ENCODE data around the gene ANKMY2. TPM values are rescaled to one million over a fixed set of nuclear protein-coding genes. Genes with fewer than 3 reads are reported as not detected.

The ANKMY2 gene
- total RNA-seq, 4 donors from 2014 or later: 5.2 to 16.2 (median 9.4) TPM

- no peak overlapping the region for H3K4me3 ChIP-seq
- no peaks in the 10 kb centered on the region for H3K36me3 ChIP-seq
- 60% methylated on average over 4 of the region's 4 CpGs for WGBS
- H3K27ac ChIP-seq: no peak overlapping the region
- TF ChIP-seq CTCF (IDR thresholded peaks at IDR 0.05) (no peak), POLR2A (IDR thresholded peaks at IDR 0.05) (no peak), POLR2AphosphoS5 (IDR thresholded peaks at IDR 0.05) (no peak), EP300 (IDR thresholded peaks at IDR 0.05) (no peak)
- no peak for DNase-seq (ENCODE audit: low spot score in 2 of 2)
- H3K27me3 ChIP-seq: no peaks in the 10 kb centered on the region
- H3K9me3 ChIP-seq: no peaks in the 10 kb centered on the region
- H3K4me1 ChIP-seq: no peaks in the 10 kb centered on the region
Observed at GRCh38 chr7:16571941-16572340, 73.6 kb downstream of the ANKMY2 start.

GRCh38 chr7:16564909-16565426 lies 80.6 kb downstream of the ANKMY2 start:
- Histone ChIP-seq H3K27me3 (no peaks in the 10 kb centered on the region), H3K9me3 (no peaks in the 10 kb centered on the region), H3K36me3 (no peaks in the 10 kb centered on the region), H3K27ac (no peak overlapping the region), H3K4me3 (no peak overlapping the region), H3K4me1 (peaks cover 3% of the 10 kb centered on the region)
- DNase-seq (ENCODE audit: low spot score in 2 of 2): no peak
- WGBS: 29% methylated on average over 13 of the region's 13 CpGs
- TF ChIP-seq POLR2AphosphoS5 (IDR thresholded peaks at IDR 0.05): no peak
- no peak for TF ChIP-seq POLR2A (IDR thresholded peaks at IDR 0.05)
- peak; percentile 35 to 65 for TF ChIP-seq CTCF (IDR thresholded peaks at IDR 0.05)
- no peak for TF ChIP-seq EP300 (IDR thresholded peaks at IDR 0.05)

GRCh38 chr7:16564023-16564380 lies 81.6 kb downstream of the ANKMY2 start:
- Histone ChIP-seq H3K27ac (no peak overlapping the region), H3K36me3 (no peaks in the 10 kb centered on the region), H3K4me3 (no peak overlapping the region), H3K9me3 (no peaks in the 10 kb centered on the region), H3K4me1 (peaks cover 3% of the 10 kb centered on the region), H3K27me3 (no peaks in the 10 kb centered on the region)
- DNase-seq (ENCODE audit: low spot score in 2 of 2): no peak
- no peak for TF ChIP-seq CTCF (IDR thresholded peaks at IDR 0.05)
- no peak for TF ChIP-seq POLR2A (IDR thresholded peaks at IDR 0.05)
- TF ChIP-seq EP300 (IDR thresholded peaks at IDR 0.05): no peak
- no peak for TF ChIP-seq POLR2AphosphoS5 (IDR thresholded peaks at IDR 0.05)
- WGBS: 88% methylated on average over 4 of the region's 4 CpGs

GRCh38 chr7:16563281-16564022 lies 82.1 kb downstream of the ANKMY2 start:
- Histone ChIP-seq H3K27ac (no peak overlapping the region), H3K36me3 (no peaks in the 10 kb centered on the region), H3K4me3 (no peak overlapping the region), H3K9me3 (no peaks in the 10 kb centered on the region), H3K27me3 (no peaks in the 10 kb centered on the region), H3K4me1 (peaks cover 3% of the 10 kb centered on the region)
- WGBS: 54% methylated on average over 5 of the region's 5 CpGs
- DNase-seq (ENCODE audit: low spot score in 2 of 2): no peak
- no peak for TF ChIP-seq POLR2AphosphoS5 (IDR thresholded peaks at IDR 0.05)
- TF ChIP-seq EP300 (IDR thresholded peaks at IDR 0.05): no peak
- no peak for TF ChIP-seq POLR2A (IDR thresholded peaks at IDR 0.05)
- no peak for TF ChIP-seq CTCF (IDR thresholded peaks at IDR 0.05)

- no peaks in the 10 kb centered on the region for H3K9me3 ChIP-seq
- WGBS: 89% methylated on average over 9 of the region's 9 CpGs
- DNase-seq (ENCODE audit: low spot score in 2 of 2): no peak
- H3K36me3 ChIP-seq: no peaks in the 10 kb centered on the region
- H3K4me1 ChIP-seq: peaks cover 3% of the 10 kb centered on the region
- no peak overlapping the region for H3K27ac ChIP-seq
- no peaks in the 10 kb centered on the region for H3K27me3 ChIP-seq
- TF ChIP-seq POLR2AphosphoS5 (IDR thresholded peaks at IDR 0.05) (no peak), POLR2A (IDR thresholded peaks at IDR 0.05) (no peak), EP300 (IDR thresholded peaks at IDR 0.05) (no peak), CTCF (IDR thresholded peaks at IDR 0.05) (no peak)
- no peak overlapping the region for H3K4me3 ChIP-seq
Observed at GRCh38 chr7:16562456-16563220, 82.9 kb downstream of the ANKMY2 start.

Measured in suprapubic skin (tissue), 4 donors.